Fibroblast of the aortic adventitia (primary cell): ENCODE data around the gene MTNR1A. TPM values are rescaled to one million over a fixed set of nuclear protein-coding genes. Genes with fewer than 3 reads are reported as not detected.

Experiments
- DNase-seq: peaks from one replicate; pipeline ENCODE4 v3.0.0-alpha.2; 2010; ENCODE audit warnings: low read depth
- H3K4me3 ChIP-seq: 2 replicates; pipeline ENCODE4 v1.5.1; 2011; ENCODE audit warnings: low read depth, mild to moderate bottlenecking, control low read depth, low read length, moderate library complexity
- CTCF ChIP-seq: IDR thresholded peaks from 2 replicates; pipeline ENCODE4 v1.5.1; 2011; ENCODE audit warnings: mild to moderate bottlenecking, low read length, control low read depth, inconsistent platforms; ENCODE audit not compliant: insufficient read depth
- total RNA-seq: library from RNA; depleted of rRNA; stranded (reverse); fragments of >200 nt; gene quantifications from 2 replicates; pipeline ENCODE4 v1.2.3, GENCODE V29; 2012; ENCODE audit warnings: low replicate concordance

The MTNR1A gene
- total RNA-seq, 1 donor = not detected

- no peak overlapping the region for H3K4me3 ChIP-seq
- no peak for DNase-seq
Observed at GRCh38 chr4:186554539-186554913, 841 bp downstream of the MTNR1A start.

GRCh38 chr4:186553717-186554116 is 1.6 kb downstream of the MTNR1A start:
- no peak for TF ChIP-seq CTCF

More at GRCh38 chr4:186554539-186554913, 841 bp downstream of the MTNR1A start:
- TF ChIP-seq CTCF = no peak

GRCh38 chr4:186551849-186552248 is 3.5 kb downstream of the MTNR1A start:
- no peak overlapping the region for H3K4me3 ChIP-seq
- DNase-seq = no peak
- TF ChIP-seq CTCF = no peak

More at GRCh38 chr4:186553717-186554116, 1.6 kb downstream of the MTNR1A start:
- H3K4me3 ChIP-seq = no peak overlapping the region
- DNase-seq = no peak

GRCh38 chr4:186545436-186545835 is 9.9 kb downstream of the MTNR1A start:
- TF ChIP-seq CTCF = no peak
- DNase-seq = no peak
- H3K4me3 ChIP-seq = no peak overlapping the region

- H3K4me3 ChIP-seq = no peak overlapping the region
- TF ChIP-seq CTCF = no peak
- DNase-seq = no peak
Observed at GRCh38 chr4:186543206-186543605, 12.2 kb downstream of the MTNR1A start.

GRCh38 chr4:186541801-186542200 is 13.6 kb downstream of the MTNR1A start:
- no peak for DNase-seq
- TF ChIP-seq CTCF = no peak
- no peak overlapping the region for H3K4me3 ChIP-seq

GRCh38 chr4:186537843-186538521 is 17.4 kb downstream of the MTNR1A start:
- no peak overlapping the region for H3K4me3 ChIP-seq
- DNase-seq = no peak
- no peak for TF ChIP-seq CTCF
